ENCODE data around the gene TMEM87A. TPM values are rescaled to one million over a fixed set of nuclear protein-coding genes. Genes with fewer than 3 reads are reported as not detected.

The TMEM87A gene
- total and polyA plus RNA-seq, 2 of the 4 experiments (the other 2 are of a cell fraction) = 16.6 to 45.3 TPM

DNA sequence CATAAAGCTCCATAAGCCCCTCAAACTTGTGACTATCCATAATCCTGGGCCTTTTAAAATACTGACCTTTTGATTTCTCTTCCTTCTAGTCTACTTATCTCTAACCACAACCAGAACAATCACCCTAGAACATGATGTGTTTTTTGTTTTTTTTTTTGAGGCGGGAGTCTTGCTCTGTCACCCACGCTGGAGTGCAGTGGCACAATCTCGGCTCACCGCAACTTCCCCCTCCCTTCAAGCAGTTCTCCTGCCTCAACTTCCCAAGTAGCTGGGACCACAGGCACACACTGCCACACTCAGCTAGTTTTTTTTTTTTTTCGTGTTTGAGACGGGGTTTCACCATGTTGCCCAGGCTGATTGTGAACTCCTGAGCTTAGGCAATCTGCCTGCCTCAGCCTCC is 90.3 kb downstream of the TMEM87A start:
- CTCF ChIA-PET = no interaction called here
- Histone ChIP-seq H3K4ac (ENCODE audit: low read depth, low read length) (no peak overlapping the region), H3K18ac (ENCODE audit: low read depth, low read length) (no peak overlapping the region), H2BK15ac (ENCODE audit: low read depth, low read length) (no peak overlapping the region), H2AK5ac (ENCODE audit: low read depth, low read length) (no peak overlapping the region), H2BK5ac (ENCODE audit: low read depth, low read length, poor library complexity, severe bottlenecking) (no peak overlapping the region), H3K9ac (ENCODE audit: low read depth, low read length) (no peak overlapping the region), H3K9me1 (ENCODE audit: insufficient read depth, low read length) (peaks cover 3% of the 10 kb centered on the region; the same call in 1 of the 2 replicates), H4K91ac (ENCODE audit: insufficient read depth, low read depth, low read length) (no peak overlapping the region), H4K20me1 (ENCODE audit: insufficient read depth, low read length) (no peaks in the 10 kb centered on the region), H2BK20ac (ENCODE audit: low read depth, low read length) (no peak overlapping the region), H3K9me3 (ENCODE audit: control insufficient read depth, insufficient read depth, low read length) (no peaks in the 10 kb centered on the region), H3K79me1 (ENCODE audit: low read depth in 1 of 2, low read length in 2 of 2) (peaks cover 0 to 3% of the 10 kb centered on the region in 2 experiments; a peak in 2 of 4 replicates), H3K23ac (ENCODE audit: low read depth, low read length) (no peak overlapping the region), H3K27ac (ENCODE audit: insufficient read depth, low read length) (no peak overlapping the region), H2AFZ (replicated peaks; ENCODE audit: low read length, poor library complexity) (no peak overlapping the region), H3K4me1 (ENCODE audit: control insufficient read depth, insufficient read depth, low read length) (peaks cover 2% of the 10 kb centered on the region; the same call in 1 of the 2 replicates), H4K8ac (ENCODE audit: low read depth in 2 of 2, low read length in 2 of 2) (no peak overlapping the region), H3K4me2 (ENCODE audit: low read depth, low read length) (no peak overlapping the region), H3K27me3 (ENCODE audit: control insufficient read depth, insufficient read depth, low read length) (no peaks in the 10 kb centered on the region), H3K14ac (replicated peaks; ENCODE audit: low read depth, low read length) (no peak overlapping the region), H3K4me3 (ENCODE audit: insufficient read depth, low read depth, low read length) (no peak overlapping the region), H2BK120ac (ENCODE audit: low read depth, low read length) (no peak overlapping the region), H3K36me3 (ENCODE audit: control insufficient read depth, insufficient read depth, low read length) (peaks cover 40% of the 10 kb centered on the region), H4K5ac (ENCODE audit: low read depth, low read length) (no peak overlapping the region), H3K56ac (ENCODE audit: extremely low read depth, insufficient read depth, low read length) (no peak overlapping the region), H2AK9ac (replicated peaks; ENCODE audit: low read depth, low read length, poor library complexity) (no peak overlapping the region)
- intact Hi-C loops (cut with micrococcal nuclease) (loop anchor here (5.0 kb wide), 1 partner anchor 34 kb away; no protein-coding TSS in a partner anchor), in situ Hi-C loops (cut with MboI; ENCODE audit: low sequenced_read_pairs) (no loop called here), dilution Hi-C loops (cut with HindIII; ENCODE audit: low sequenced_read_pairs, unreplicated experiment) (no loop called here)
- BruUV-seq (replicated peaks) = no TSS peak
- POLR2A ChIA-PET (ENCODE audit: unreplicated experiment) = interaction anchor here (0.6 kb wide), 1 partner anchor 15 kb away, joined by 3 read pairs; no protein-coding TSS in a partner anchor
- WGBS, 2 experiments (ENCODE audit: extremely low coverage in 2 of 2, insufficient read length in 1 of 2) = 92% methylated on average over 6 of the region's 6 CpGs; no CpG with 5 or more reads in 1 of the 2 experiments
- DNase-seq = no peak
- ATAC-seq (ENCODE audit: low read depth) = no peak
- TF ChIP-seq POLR2A (IDR thresholded peaks at IDR 0.05; ENCODE audit: low read depth, low read length) (no peak), MAZ (IDR thresholded peaks at IDR 0.05; ENCODE audit: borderline replicate concordance, low read depth, low read length) (no peak), SMC3 (IDR thresholded peaks at IDR 0.05; ENCODE audit: low read depth, low read length) (no peak)

All from IMR-90 (cell line).